Measurements from ENCODE around the gene NPTXR. TPM values are rescaled to one million over a fixed set of nuclear protein-coding genes. Genes with fewer than 3 reads are reported as not detected.

The NPTXR gene
- total and polyA plus RNA-seq, 4 donors = 0.98 to 5.8 (median 2.8) TPM

- no peak for TF ChIP-seq CTCF (IDR thresholded peaks at IDR 0.05; ENCODE audit: control extremely low read depth, extremely low read depth)
- no peak overlapping the region for H3K4me3 ChIP-seq
- peak overlapping the region in 1 of 2 donors; percentile 40 for H3K9ac ChIP-seq (ENCODE audit: insufficient read depth in 1 of 2, low read length in 2 of 2)
- peak overlapping the region; percentile 68 to 80 for H3K27ac ChIP-seq (ENCODE audit: low read depth in 1 of 2, low read length in 1 of 2)
- no peaks in the 10 kb centered on the region for H3K9me3 ChIP-seq (ENCODE audit: control insufficient read depth in 4 of 4, insufficient read depth in 3 of 4, low read length in 3 of 4)
- peaks cover 5 to 14% (median 10%) of the 10 kb centered on the region in 4 donors for H3K36me3 ChIP-seq (ENCODE audit: control insufficient read depth in 4 of 4, insufficient read depth in 4 of 4, low read length in 4 of 4)
- ATAC-seq (ENCODE audit: insufficient read depth, low FRiP score) = peak; percentile 87
- WGBS, 2 donors = 55 to 64% methylated on average over 16 of the region's 16 CpGs
- no peaks in the 10 kb centered on the region for H3K27me3 ChIP-seq (ENCODE audit: control insufficient read depth in 3 of 3, insufficient read depth in 3 of 3, low read length in 2 of 3)
- peak; percentile 79 to 99 (median 97) for DNase-seq
- H3K4me1 ChIP-seq (ENCODE audit: control insufficient read depth in 5 of 5, insufficient read depth in 5 of 5, low read length in 5 of 5) = peaks cover 4 to 26% (median 11%) of the 10 kb centered on the region in 5 donors
Observed at GRCh38 chr22:38788021-38788816, 55.6 kb downstream of the NPTXR start.

- WGBS, 2 donors = 90 to 95% methylated on average over 3 of the region's 3 CpGs
- H3K27ac ChIP-seq (ENCODE audit: low read depth in 1 of 2, low read length in 1 of 2) = peak overlapping the region in 1 of 2 donors; percentile 80
Observed at GRCh38 chr22:38786631-38787030, 57.2 kb downstream of the NPTXR start.

GRCh38 chr22:38784856-38785255, 59.0 kb downstream of the NPTXR start:
- no peak for DNase-seq
- Histone ChIP-seq H3K9ac (ENCODE audit: insufficient read depth in 1 of 2, low read length in 2 of 2) (no peak overlapping the region), H3K36me3 (ENCODE audit: control insufficient read depth in 4 of 4, insufficient read depth in 4 of 4, low read length in 4 of 4) (peaks cover 0 to 17% (median 12%) of the 10 kb centered on the region in 4 donors), H3K4me1 (ENCODE audit: control insufficient read depth in 5 of 5, insufficient read depth in 5 of 5, low read length in 5 of 5) (peaks cover 6 to 23% (median 8%) of the 10 kb centered on the region in 5 donors), H3K27ac (ENCODE audit: low read depth in 1 of 2, low read length in 1 of 2) (peak overlapping the region in 1 of 2 donors; percentile 80), H3K27me3 (ENCODE audit: control insufficient read depth in 3 of 3, insufficient read depth in 3 of 3, low read length in 2 of 3) (no peaks in the 10 kb centered on the region), H3K9me3 (ENCODE audit: control insufficient read depth in 4 of 4, insufficient read depth in 3 of 4, low read length in 3 of 4) (no peaks in the 10 kb centered on the region), H3K4me3 (no peak overlapping the region)
- WGBS, 2 donors = 95 to 96% methylated on average over 5 of the region's 5 CpGs
- no peak for ATAC-seq (ENCODE audit: insufficient read depth, low FRiP score)
- TF ChIP-seq CTCF (IDR thresholded peaks at IDR 0.05; ENCODE audit: control extremely low read depth, extremely low read depth) = no peak

More at GRCh38 chr22:38786631-38787030, 57.2 kb downstream of the NPTXR start:
- DNase-seq (no peak), ATAC-seq (ENCODE audit: insufficient read depth, low FRiP score) (no peak)
- peaks cover 5 to 18% (median 14%) of the 10 kb centered on the region in 4 donors for H3K36me3 ChIP-seq (ENCODE audit: control insufficient read depth in 4 of 4, insufficient read depth in 4 of 4, low read length in 4 of 4)
- no peak overlapping the region for H3K4me3 ChIP-seq
- H3K27me3 ChIP-seq (ENCODE audit: control insufficient read depth in 3 of 3, insufficient read depth in 3 of 3, low read length in 2 of 3) = no peaks in the 10 kb centered on the region
- H3K9me3 ChIP-seq (ENCODE audit: control insufficient read depth in 4 of 4, insufficient read depth in 3 of 4, low read length in 3 of 4) = no peaks in the 10 kb centered on the region
- H3K9ac ChIP-seq (ENCODE audit: insufficient read depth in 1 of 2, low read length in 2 of 2) = no peak overlapping the region
- TF ChIP-seq CTCF (IDR thresholded peaks at IDR 0.05; ENCODE audit: control extremely low read depth, extremely low read depth) = no peak
- peaks cover 6 to 23% (median 8%) of the 10 kb centered on the region in 5 donors for H3K4me1 ChIP-seq (ENCODE audit: control insufficient read depth in 5 of 5, insufficient read depth in 5 of 5, low read length in 5 of 5)
